Measurements from ENCODE around the gene SOD2. TPM values are rescaled to one million over a fixed set of nuclear protein-coding genes. Genes with fewer than 3 reads are reported as not detected.

The SOD2 gene
- total and polyA plus RNA-seq, 7 donors: 573 to 11,097 (median 5,251) TPM

- Histone ChIP-seq H3K4me1 (no peaks in the 10 kb centered on the region), H3K27me3 (ENCODE audit: insufficient read depth in 3 of 3, low read length in 2 of 3) (no peaks in the 10 kb centered on the region), H3K4me3 (no peak overlapping the region), H3K9me3 (no peaks in the 10 kb centered on the region), H3K27ac (no peak overlapping the region), H3K36me3 (ENCODE audit: insufficient read depth in 1 of 2, low read depth in 1 of 2) (peaks cover under 1 to 3% of the 10 kb centered on the region in 2 donors)
- intact Hi-C loops (cut with DNase I): loop anchor here (5.0 to 10.0 kb wide), 3 partner anchors 401 to 483 kb away; no protein-coding TSS in a partner anchor
- 87 to 94% (median 89%) methylated on average over 9 of the region's 9 CpGs for WGBS, 3 donors
- TF ChIP-seq CTCF (IDR thresholded peaks at IDR 0.05): no peak
- DNase-seq (peak in 1 of 2 donors; percentile 50), ATAC-seq (peak in 3 of 4 donors; percentile 33 to 41 (median 34))
These were observed 37.5 kb downstream of the SOD2 start for GRCh38 chr6:159655409-159655988.

GRCh38 chr6:159654483-159655098 is 38.5 kb downstream of the SOD2 start:
- ATAC-seq (peak in 3 of 4 donors; percentile 31 to 49 (median 41)), DNase-seq (no peak)
- Histone ChIP-seq H3K4me3 (no peak overlapping the region), H3K4me1 (no peaks in the 10 kb centered on the region), H3K27me3 (ENCODE audit: insufficient read depth in 3 of 3, low read length in 2 of 3) (no peaks in the 10 kb centered on the region), H3K27ac (no peak overlapping the region), H3K9me3 (no peaks in the 10 kb centered on the region), H3K36me3 (ENCODE audit: insufficient read depth in 1 of 2, low read depth in 1 of 2) (peaks cover 4 to 7% of the 10 kb centered on the region in 2 donors)
- peak; percentile 68 for TF ChIP-seq CTCF (IDR thresholded peaks at IDR 0.05)
- intact Hi-C loops (cut with DNase I): loop anchor here (5.0 to 10.0 kb wide), 3 partner anchors 400 to 482 kb away; no protein-coding TSS in a partner anchor
- 0 to 3% (median 0%) methylated on average over 2 of the region's 2 CpGs for WGBS, 3 donors

GRCh38 chr6:159650314-159650713 is 42.7 kb downstream of the SOD2 start:
- H3K4me3 ChIP-seq: no peak overlapping the region
- no peak for TF ChIP-seq CTCF (IDR thresholded peaks at IDR 0.05)
- intact Hi-C loops (cut with DNase I): loop anchor here (10.0 kb wide), 2 partner anchors 396 to 476 kb away; no protein-coding TSS in a partner anchor
- H3K9me3 ChIP-seq: no peaks in the 10 kb centered on the region
- H3K27ac ChIP-seq: no peak overlapping the region
- peaks cover 4 to 12% of the 10 kb centered on the region in 2 donors for H3K36me3 ChIP-seq (ENCODE audit: insufficient read depth in 1 of 2, low read depth in 1 of 2)
- WGBS, 3 donors: 83 to 85% (median 84%) methylated on average over 8 of the region's 8 CpGs
- DNase-seq: no peak
- no peak for ATAC-seq
- no peaks in the 10 kb centered on the region for H3K27me3 ChIP-seq (ENCODE audit: insufficient read depth in 3 of 3, low read length in 2 of 3)
- H3K4me1 ChIP-seq: peaks cover 4% of the 10 kb centered on the region

- Histone ChIP-seq H3K27ac (no peak overlapping the region), H3K36me3 (ENCODE audit: insufficient read depth in 1 of 2, low read depth in 1 of 2) (peaks cover 4 to 12% of the 10 kb centered on the region in 2 donors), H3K4me3 (no peak overlapping the region), H3K27me3 (ENCODE audit: insufficient read depth in 3 of 3, low read length in 2 of 3) (no peaks in the 10 kb centered on the region), H3K9me3 (no peaks in the 10 kb centered on the region), H3K4me1 (peaks cover 4% of the 10 kb centered on the region)
- DNase-seq: no peak
- intact Hi-C loops (cut with DNase I): no loop called here
- 93 to 96% (median 95%) methylated on average over 7 of the region's 7 CpGs for WGBS, 3 donors
- TF ChIP-seq CTCF (IDR thresholded peaks at IDR 0.05): no peak
- no peak for ATAC-seq
These were observed 43.6 kb downstream of the SOD2 start for GRCh38 chr6:159649441-159649840.
